CD4-positive, alpha-beta T cell treated with Interleukin-17A for 4 hours (primary cell): Measurements from ENCODE around the gene PKD1.

ENCODE experiments used
- DNase-seq: peaks from one replicate; pipeline ENCODE4 v3.0.0-alpha.2; 2020; ENCODE audit warnings: mixed read lengths

PKD1 gene

DNA sequence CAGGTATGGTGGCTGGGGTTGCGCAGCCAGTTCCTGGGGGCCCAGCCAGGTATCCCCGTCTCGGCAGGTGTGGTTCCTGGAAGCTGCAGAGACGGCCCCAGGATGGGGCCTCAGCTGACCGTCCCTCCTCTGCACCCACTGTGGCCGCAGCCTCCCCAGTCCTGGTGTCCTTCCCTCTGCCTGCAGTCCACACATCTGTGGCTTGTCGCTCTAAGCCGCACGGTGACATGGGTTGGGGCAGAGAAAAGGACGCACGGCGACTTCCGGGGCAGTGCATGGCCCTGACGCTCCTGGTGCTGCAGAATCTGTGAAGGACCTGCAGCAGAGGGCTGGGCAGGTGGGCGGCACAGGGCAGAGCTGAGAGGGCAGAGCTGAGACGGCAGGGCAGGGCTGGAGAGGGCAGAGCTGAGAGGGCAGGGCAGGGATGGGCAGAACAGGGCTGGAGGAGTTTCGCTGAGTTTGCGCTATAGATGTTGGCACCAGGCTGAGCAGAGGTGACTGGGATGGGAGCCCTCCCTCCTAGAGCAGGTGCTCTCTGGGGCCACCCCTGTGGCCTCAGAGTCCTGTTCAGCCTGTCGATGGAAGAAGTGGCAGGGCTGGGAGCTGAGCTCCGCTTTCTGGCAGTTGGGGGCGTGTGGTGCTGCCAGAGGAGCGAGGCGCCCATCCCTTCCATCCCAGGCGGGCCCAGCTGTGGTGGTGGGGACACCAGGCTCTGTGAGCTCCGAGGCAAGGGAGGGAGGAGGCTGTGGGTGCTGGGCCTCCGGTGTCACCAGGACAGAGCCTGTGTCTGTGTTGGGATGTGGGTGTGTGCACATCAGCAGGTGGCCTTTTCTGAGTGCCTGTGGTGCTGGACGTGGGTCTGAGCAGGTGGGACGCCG is 64.9 kb downstream of the PKD1 start:
- no peak for DNase-seq

DNA sequence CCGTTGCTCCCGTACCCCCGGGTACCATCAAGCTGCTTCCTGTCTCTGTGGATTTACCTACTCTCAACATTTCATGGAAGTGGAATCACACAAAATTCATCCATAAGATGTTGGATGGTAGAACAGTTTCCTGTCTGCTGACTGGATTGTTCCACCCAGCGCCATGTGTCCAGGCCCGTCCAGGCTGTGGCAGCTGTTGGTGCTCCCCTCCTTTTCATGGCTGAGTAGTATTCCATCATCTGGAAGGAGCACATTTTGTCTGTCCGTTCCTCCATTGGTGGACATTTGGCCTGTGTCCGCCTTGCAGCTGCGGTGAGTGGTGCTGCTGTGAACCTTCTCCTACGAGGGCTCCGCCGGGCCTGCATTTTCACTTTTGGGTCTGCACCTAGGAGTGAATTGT is 69.6 kb downstream of the PKD1 start:
- DNase-seq: no peak

DNA sequence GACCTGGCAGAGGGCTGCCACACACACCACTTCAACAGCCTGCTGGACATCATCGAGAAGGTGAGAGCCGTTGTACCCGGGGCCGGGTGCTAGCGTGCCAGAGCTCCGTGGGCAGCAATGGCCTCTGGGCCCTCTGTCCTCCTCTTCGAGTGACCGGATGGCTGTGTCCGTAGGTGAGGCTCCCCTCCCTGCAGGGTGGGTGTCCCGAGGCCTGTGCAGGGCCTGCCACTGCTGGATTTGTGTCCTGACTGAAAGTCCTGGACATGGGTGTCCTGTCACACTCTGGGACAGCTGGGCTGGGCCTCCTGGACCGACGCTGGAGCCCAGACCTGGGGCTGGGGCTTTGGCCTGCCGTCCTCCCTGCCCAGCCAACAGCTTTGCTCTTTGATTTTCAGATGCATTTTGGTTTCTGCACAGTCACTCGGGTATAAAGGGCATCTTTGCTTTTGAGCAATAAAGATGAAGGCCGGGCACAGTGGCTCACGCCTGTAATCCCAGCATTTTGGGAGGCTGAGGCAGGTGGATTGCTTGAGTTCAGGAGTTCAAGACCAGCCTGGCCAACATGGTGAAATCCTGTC is 71.2 kb downstream of the PKD1 start:
- DNase-seq: no peak

DNA sequence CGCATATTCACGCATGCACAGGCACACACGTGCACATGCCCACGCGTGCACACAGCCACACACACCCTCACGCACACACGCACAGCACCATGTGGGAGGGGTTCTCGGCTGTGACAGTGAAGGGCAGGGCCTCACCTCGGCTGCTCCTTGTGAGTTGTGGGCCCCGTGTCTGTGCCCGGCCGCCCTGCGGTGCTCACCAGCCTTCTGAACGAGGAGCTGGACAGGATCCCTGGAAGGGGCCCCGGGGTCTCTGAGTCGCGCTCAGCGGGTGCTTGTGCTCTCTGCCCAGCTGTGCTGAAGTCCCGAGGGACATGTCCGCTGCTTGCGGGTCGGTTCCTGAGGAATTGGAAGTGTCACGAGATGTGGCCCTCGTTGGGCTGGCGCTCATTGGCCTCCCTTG is 71.8 kb downstream of the PKD1 start:
- no peak for DNase-seq

DNA sequence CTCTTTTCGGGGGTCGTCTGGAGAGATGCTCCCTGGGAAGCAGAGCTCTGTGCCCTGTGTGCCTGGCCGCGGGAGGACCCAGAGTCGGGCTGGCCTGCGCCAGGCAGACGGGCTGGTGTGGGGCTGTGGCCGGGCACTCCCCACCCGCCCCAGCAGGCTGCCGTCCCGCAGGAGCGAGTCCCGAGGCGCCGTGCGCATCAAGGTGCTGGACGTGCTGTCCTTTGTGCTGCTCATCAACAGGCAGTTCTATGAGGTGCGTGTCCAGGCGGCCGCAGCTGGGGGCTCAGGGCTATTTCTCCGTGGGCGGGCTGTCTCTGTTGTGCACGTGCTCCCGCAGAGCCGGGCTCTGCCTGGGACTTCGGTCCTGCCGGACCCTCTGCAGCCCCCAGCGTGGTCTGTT is 72.9 kb downstream of the PKD1 start:
- no peak for DNase-seq

DNA sequence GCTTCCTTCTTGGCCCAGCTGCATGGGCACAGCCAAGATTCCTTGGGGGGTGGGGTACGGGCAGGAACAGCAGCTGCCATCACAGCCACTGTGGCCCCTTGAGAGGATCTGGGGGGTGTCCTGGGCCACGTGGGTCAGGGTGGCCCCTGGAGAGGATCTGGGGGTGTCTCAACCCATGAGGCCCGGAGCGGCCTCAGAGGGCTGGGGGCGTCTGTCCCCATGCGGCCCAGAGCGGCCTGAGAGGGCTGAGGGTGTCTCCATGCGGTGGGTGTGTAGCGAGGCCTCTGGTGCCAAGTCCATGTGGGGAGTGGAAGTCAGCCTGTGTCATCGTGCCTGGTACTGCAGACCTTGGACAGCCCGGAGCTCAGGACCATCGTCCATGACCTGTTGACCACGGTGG is 74.2 kb downstream of the PKD1 start:
- no peak for DNase-seq

DNA sequence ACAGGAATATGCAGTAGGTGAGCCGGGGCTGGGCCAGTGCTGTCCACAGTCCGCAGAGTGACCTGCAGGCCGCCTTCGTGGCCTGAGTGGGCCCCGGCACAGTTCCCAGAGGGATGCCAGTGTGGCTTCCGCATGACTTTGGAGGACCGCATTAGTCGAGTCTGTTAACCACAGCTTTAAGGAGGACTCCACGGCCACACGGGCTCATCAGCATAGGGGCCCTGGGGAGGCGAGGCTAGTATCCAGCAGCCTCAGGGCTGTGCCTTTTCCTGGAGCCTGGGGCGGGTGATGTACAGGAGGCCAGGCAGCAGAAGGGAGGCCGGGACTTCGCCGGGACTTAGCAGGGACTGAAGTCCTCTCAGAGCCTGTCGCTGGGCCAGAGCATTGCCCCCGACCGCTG is 74.7 kb downstream of the PKD1 start:
- no peak for DNase-seq

DNA sequence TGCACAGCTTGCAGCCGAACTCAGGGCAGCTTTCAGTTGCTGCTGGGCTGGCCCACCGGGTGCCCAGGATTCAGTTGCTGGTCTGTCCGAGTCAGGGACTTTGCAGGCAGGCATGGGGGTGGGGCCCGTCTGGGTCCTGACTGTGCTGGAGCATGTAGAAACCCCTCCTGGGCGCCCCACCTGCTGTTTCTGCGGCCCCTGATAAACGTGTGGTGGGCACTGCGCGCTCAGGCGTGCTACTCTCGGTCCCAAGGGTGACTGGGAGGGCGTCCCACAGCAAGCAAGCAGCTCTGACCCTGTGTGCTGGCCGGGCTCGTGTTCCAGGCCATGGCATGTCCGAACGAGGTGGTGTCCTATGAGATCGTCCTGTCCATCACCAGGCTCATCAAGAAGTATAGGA is 75.4 kb downstream of the PKD1 start:
- DNase-seq: no peak

DNA sequence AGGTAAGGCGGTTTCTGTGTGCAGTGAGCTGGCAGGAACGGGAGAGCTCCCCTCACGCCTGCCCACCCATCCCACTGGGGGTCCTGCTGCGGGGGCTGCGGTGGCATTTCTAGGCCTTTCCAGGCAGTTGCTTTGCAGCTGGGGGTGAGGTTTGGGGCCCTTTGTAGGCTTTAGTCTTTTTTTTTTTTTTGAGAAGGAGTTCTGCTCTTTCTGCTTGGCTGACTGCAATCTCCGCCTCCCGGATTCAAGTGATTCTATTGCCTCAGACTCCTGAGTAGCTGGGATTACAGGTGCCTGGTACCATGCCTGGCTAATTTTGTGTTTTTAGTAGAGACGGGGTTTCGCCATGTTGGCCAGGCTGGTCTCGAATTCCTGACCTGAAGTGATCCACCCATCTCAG is 76.8 kb downstream of the PKD1 start:
- DNase-seq: no peak

DNA sequence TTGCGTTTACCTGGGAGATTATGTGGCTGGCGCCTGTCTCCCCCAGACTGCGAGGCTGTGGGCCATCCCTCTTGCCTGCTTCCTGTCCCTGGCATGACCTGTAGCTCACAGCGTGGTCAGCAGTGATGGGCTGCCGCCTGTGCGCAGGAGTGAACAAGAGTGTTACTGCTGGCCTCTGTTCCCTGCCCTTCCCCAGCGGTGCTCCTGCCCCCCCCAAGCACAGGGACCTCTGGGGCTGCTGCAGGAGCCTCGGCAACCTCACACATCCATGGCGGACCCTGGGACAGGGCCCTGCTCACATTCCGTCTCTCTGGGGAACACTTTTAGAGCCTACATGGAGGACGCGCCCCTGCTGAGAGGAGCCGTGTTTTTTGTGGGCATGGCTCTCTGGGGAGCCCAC is 77.3 kb downstream of the PKD1 start:
- DNase-seq: no peak

DNA sequence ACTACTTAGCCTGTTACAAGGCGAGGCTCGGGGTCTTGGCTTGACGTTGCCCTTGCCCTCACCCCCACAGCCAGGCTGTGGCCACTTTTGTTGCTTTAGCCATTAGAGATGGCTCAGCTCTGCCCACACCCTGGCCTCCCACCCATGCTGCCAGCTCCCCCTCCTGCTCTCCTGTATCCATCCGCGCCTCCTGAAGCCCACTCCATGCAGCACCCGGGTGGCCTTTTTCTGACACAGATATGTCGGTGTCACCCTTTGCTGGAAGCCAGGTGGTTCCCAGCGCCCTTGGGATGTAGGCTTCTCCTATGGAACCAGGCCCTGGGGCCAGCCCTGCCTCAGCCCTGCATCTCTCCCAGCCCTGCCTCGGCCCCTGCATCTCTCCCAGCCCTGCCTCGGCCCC is 78.3 kb downstream of the PKD1 start:
- no peak for DNase-seq

DNA sequence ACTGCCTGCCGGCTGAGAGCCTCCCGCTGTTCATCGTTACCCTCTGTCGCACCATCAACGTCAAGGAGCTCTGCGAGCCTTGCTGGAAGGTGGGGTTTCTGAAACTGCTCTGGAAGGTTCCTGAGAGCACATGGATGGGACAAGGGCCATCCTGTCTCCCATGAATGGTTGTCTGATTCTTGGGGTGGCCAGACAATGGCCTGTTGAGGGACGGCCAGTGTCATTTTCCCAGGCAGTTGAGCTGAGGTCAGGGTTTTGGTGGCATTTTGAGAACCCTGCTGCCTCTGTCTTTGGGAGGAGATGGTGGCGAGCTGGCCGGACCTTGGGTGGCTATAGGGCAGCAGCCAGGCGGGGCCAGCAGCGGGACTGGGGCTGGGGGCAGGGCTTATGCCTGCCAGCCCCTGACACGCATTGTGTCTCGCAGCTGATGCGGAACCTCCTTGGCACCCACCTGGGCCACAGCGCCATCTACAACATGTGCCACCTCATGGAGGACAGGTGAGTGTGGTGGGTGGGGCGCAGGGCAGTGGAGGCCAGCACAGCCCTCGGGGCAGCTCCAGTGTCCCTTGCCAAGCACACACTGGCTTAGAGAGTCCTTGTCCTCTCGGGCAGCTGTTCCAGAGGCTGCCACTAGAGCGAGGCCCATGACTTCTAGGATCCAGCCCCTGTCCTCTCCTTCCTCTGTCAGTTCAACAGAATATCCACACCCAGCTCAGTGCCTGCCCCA is 78.9 kb downstream of the PKD1 start:
- no peak for DNase-seq

DNA sequence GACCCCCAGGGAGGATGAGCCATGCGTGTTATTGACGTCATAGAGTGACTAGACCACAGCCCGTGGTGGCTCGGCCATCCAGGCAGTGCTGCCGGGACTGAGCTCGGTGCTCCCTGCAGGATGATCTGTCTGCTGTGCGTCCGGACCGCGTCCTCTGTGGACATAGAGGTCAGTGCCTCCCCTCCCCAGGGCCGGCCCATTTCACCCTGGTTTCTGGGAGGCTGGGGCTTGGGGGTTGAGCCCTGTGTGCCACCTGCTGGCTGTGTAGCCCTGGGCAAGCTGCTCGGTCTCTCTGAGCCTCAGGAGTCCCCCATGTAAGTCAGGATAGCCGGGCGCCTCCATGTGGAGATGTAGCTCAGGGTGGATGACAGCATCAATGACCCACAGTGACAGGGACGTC is 79.6 kb downstream of the PKD1 start:
- DNase-seq: no peak

DNA sequence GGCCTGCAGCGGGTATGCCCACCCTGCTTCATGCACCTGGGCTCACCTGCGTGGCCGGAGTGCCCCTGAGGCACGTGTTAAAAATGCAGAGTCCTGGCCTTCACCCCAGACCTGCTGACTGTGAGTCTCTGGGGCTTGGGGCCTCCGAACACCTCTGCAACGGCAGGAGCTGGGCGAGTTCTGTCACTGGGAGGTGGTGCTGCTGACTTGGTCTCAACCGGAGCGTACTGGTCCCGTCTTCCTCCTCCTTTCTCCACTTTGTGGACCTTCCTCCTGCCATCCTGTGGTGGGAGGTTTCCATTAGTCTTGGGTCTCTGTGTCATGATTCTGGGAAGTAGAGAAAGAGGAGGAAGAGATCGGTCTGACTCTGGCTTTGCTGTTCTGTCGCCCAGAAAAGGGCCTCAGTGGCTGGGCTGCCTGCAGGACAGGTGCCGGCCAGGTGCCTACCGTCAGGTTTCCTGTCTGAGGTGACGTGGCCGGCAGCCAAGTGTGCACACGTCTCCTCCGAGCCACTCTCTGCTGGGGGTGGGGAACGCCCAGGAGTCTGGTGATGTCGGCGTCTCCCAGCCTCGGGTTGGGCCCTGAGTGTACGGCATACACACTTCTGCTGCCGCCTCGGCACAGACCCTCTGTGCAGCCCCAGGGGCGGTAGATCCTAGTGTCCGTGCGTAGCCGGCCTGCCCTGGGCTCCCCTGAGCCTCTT is 81.0 kb downstream of the PKD1 start:
- DNase-seq: no peak

DNA sequence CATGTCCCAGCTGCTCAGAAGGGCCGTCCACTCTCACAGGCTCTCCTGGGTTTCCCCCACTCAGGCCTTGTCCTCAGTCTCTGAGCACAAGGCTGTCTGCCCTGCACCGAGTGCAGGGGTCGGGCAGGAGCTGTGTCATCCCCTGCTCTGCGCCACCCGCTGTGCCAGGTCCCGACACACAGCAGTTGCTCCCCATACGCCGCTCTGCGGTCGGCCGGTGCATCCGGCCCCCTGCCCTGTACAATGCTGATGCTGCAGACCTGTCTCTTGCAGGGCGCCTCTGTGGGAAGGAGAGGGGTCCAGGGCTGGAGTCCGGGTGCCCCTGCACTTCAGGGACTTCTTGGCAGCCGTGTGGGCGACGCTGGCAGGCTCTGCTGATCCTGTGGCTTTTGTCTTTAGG is 81.8 kb downstream of the PKD1 start:
- DNase-seq: no peak

DNA sequence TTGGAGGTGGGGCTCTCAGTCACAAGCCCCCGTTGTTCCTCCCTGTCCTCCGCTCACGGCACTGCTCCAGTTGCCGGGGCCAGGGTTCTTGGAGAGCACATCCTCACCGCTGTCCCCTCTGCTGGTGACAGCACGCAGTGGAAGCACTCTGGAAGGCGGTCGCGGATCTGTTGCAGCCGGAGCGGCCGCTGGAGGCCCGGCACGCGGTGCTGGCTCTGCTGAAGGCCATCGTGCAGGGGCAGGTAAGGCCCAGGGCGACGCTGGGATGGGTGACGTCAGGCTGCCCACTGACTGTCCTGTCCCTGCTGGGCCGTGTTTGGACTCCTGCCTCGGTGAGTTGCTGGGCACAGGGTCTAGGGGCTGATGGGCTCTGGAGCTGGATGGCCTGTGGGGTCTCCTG is 82.5 kb downstream of the PKD1 start:
- DNase-seq: no peak

DNA sequence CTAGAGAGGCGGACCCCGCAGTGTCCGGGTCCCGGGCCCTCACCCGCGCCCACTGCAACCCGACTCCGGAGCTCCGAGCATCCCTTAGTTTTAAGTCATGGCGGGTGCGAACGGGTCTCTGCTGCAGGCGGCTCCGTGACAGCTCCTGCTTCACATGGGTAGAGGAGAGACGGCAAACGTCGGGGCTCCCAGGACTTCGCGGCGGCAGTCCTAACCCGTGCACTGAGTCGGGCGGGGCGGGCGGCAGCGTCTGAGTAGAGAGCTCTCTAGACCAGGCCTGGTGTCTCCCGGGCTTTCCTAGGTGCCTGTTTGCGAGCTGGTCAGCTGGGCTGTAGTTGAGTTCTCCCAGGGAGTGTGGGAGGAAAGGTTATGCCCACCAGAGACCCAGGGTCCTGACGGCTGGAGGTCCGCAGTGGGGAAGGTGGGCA is 87.6 kb downstream of the PKD1 start:
- DNase-seq: no peak

DNA sequence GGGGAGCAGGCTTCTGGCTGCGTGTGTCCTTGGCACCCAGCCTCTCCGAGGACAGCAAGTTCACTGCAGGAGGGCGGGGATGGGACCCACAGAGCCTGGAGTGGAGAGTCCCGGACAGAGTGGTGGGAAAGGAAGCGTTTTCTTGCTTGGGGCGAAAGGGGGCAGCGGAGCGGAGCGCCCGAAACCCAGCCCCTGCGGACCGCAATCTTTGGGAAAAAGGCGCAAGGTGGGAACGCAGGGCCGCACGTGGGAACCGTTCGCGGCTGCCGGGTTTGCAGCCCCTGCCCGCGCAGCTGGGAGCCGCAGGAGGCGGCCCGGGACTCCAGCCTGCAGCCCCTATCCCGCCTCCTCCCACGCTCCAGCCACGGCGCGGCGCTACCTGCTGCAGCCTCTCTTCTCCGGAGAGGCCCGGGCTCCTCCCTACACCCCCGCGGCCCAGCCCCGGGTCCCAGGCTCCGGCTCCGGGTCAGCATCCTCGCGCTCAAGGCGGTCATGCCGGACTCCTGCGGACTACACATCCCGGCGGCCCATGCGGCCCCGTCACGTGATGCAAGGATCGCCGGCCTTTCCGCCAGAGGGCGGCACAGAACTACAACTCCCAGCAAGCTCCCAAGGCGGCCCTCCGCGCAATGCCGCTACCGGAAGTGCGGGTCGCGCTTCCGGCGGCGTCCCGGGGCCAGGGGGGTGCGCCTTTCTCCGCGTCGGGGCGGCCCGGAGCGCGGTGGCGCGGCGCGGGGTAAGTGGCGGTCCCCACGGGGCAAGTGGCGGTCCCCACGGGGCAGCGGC is 88.2 kb downstream of the PKD1 start, which contains the start of the genes NTHL1 and TSC2:
TSS of gene NTHL1 (minus strand) at position 505 of the 786 bp plus-strand sequence. CDS start at position 494, 11 bp downstream.
TSS of gene TSC2 (plus strand) at position 656 of the 786 bp plus-strand sequence. CDS start 631 bp downstream, outside the sequence.
- peak; percentile 94 for DNase-seq

DNA sequence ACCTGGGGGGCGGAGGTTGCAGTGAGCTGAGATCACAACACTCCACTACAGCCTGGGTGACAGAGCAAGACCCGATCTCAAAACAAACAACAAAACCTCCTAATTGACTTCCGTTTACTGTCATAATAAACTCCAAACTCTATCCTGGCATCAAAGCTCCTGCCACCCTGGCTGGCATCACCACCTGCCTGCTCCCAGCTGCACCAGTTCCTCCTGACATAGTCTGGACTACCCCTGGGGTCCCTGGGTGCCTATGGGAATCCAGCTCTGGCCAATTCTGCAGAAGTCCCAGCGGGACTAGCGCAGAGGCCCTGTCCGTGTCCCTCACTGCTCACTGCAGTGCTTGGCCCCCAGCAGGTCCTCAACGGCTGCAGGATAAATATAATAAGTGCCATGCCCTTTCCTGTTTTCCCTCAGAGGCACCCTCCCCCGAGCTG is 88.8 kb downstream of the PKD1 start:
- DNase-seq: no peak

DNA sequence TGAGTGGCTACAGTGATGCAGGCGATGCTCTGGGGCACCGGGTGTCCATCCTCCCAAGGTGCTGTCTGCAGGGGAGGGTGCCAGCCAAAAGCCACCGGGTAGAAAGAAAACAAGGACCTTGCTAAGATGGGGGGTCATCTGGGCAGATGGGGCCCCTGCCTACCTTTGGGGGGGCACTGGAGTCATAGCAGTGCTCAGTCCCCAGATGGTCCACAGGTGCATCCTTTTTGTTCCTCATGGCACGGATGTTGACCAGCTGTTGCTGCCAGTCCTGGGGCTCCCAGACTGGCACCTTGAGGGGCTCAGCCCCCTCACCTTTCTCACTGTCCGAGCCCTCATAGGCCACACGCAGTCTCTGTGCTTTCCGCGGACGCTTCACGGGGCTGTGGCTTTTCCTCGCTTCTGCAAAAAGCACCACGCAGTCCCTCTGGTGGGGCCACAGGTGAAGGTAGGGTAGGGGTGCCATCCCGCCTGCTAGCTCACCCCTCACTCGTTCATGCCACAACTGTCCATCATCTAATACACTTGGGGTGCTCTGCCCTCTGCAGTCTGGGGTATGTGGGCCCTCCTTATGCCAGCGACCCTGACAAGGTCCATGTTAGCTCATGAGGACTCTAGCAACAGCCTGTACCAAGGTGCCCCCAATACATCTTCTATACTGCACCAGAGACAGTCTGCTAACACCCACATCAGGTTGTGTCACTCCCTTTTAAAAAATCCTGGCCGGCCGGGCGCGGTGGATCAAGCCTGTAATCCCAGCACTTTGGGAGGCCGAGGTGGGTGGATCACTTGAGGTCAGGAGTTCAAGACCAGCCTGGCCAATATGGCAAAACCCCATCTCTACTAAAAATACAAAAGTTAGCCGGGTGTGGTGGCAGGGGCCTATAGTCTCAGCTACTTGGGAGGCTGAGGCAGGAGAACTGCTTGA is 89.5 kb downstream of the PKD1 start:
- DNase-seq: no peak

DNA sequence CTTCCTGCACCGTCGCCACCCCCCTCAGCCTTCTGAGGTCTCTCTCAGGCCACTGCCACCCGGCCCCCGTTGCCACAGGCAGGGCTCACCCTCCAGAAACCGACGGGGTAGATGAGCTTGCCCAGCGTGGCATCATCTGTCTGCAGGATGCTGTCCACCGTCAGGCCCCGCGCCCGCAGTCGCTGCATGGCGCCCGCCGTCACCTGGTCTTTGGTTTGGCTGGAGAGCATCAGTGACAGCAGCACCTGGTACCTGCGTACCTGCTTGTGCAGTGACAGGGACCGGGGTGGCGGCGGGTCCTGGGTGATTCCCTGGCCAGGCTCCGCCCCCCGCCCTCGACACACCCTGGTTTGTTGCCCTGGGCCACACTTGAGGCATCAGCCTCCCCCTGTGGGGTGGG is 91.2 kb downstream of the PKD1 start:
- no peak for DNase-seq
